ENCODE results near the gene TBC1D1. TPM values are rescaled to one million over a fixed set of nuclear protein-coding genes. Genes with fewer than 3 reads are reported as not detected.

TBC1D1 gene
- total RNA-seq, 1 donor from 2014 or later: 54.5 TPM

- peak; percentile 95 for DNase-seq (ENCODE audit: low read depth)
- TF ChIP-seq CTCF (IDR thresholded peaks at IDR 0.05; ENCODE audit: insufficient read depth, low read depth, low read length): no peak
- no peak for TF ChIP-seq EZH2 (IDR thresholded peaks at IDR 0.05; ENCODE audit: insufficient read depth, low read length)
- H4K20me1 ChIP-seq (ENCODE audit: insufficient read depth, low read length): no peaks in the 10 kb centered on the region
- H3K4me3 ChIP-seq (ENCODE audit: insufficient read depth, low read depth, low read length): no peak overlapping the region
- H3K27ac Mint-ChIP-seq (ENCODE audit: unreplicated experiment): no peak overlapping the region
- H3K9ac ChIP-seq (ENCODE audit: low read length): peak overlapping the region; percentile 48
- no peak overlapping the region for H2AFZ ChIP-seq (ENCODE audit: low read depth, low read length)
- no peaks in the 10 kb centered on the region for H3K27me3 Mint-ChIP-seq (ENCODE audit: low read depth, unreplicated experiment)
- H3K9me3 Mint-ChIP-seq (ENCODE audit: unreplicated experiment): no peaks in the 10 kb centered on the region
- no peaks in the 10 kb centered on the region for H3K9me3 ChIP-seq (ENCODE audit: insufficient read depth, low read depth, low read length)
- peaks cover 14% of the 10 kb centered on the region for H3K4me1 Mint-ChIP-seq (ENCODE audit: low read depth, unreplicated experiment)
- H3K4me2 ChIP-seq (ENCODE audit: low read length): peak overlapping the region; percentile 51
- no peak for FAIRE-seq
- no peaks in the 10 kb centered on the region for H3K36me3 Mint-ChIP-seq (ENCODE audit: low read depth, unreplicated experiment)
- H3K4me1 ChIP-seq (ENCODE audit: insufficient read depth, low read length): peaks cover 42% of the 10 kb centered on the region
- no peaks in the 10 kb centered on the region for H3K79me2 ChIP-seq (ENCODE audit: insufficient read depth, low read length)
- H3K4me3 Mint-ChIP-seq (ENCODE audit: unreplicated experiment): no peak overlapping the region
- no peaks in the 10 kb centered on the region for H3K36me3 ChIP-seq (ENCODE audit: insufficient read depth, low read length)
- H3K27me3 ChIP-seq (ENCODE audit: insufficient read depth, low read length): no peaks in the 10 kb centered on the region
- peak overlapping the region; percentile 70 for H3K27ac ChIP-seq (ENCODE audit: low read depth, low read length)
Measured at GRCh38 chr4:38149997-38150671, 259.2 kb downstream of the TBC1D1 start.

DNA sequence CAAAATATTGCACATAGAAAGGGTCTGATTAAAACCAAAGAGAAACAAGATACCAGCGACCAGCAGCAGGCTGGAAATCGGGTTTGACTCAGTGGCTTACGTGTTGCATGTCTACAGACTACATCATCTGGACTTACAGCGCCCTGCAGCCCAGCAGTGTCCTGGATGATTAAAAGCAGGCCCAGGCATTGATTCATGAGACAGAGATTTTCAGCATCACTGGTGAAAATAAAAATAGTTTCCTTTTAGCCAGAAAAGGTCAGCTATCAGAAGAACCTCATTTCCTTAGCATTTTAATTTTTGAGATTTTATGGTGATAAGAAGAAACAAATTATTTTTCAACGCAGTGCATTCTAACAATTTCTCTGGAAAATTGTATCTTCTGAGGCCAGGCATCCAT is 259.9 kb downstream of the TBC1D1 start:
- peak overlapping the region; percentile 51 for H3K4me2 ChIP-seq (ENCODE audit: low read length)
- H3K4me1 ChIP-seq (ENCODE audit: insufficient read depth, low read length): peaks cover 37% of the 10 kb centered on the region
- no peak for FAIRE-seq
- H3K4me3 Mint-ChIP-seq (ENCODE audit: unreplicated experiment): no peak overlapping the region
- H3K36me3 Mint-ChIP-seq (ENCODE audit: low read depth, unreplicated experiment): no peaks in the 10 kb centered on the region
- no peaks in the 10 kb centered on the region for H3K79me2 ChIP-seq (ENCODE audit: insufficient read depth, low read length)
- no peaks in the 10 kb centered on the region for H3K27me3 ChIP-seq (ENCODE audit: insufficient read depth, low read length)
- H3K9ac ChIP-seq (ENCODE audit: low read length): peak overlapping the region; percentile 15
- peak overlapping the region; percentile 70 for H3K27ac ChIP-seq (ENCODE audit: low read depth, low read length)
- no peaks in the 10 kb centered on the region for H3K9me3 ChIP-seq (ENCODE audit: insufficient read depth, low read depth, low read length)
- H4K20me1 ChIP-seq (ENCODE audit: insufficient read depth, low read length): no peaks in the 10 kb centered on the region
- no peaks in the 10 kb centered on the region for H3K27me3 Mint-ChIP-seq (ENCODE audit: low read depth, unreplicated experiment)
- H3K4me3 ChIP-seq (ENCODE audit: insufficient read depth, low read depth, low read length): no peak overlapping the region
- no peaks in the 10 kb centered on the region for H3K9me3 Mint-ChIP-seq (ENCODE audit: unreplicated experiment)
- H3K36me3 ChIP-seq (ENCODE audit: insufficient read depth, low read length): no peaks in the 10 kb centered on the region
- no peak overlapping the region for H2AFZ ChIP-seq (ENCODE audit: low read depth, low read length)
- H3K27ac Mint-ChIP-seq (ENCODE audit: unreplicated experiment): no peak overlapping the region
- DNase-seq (ENCODE audit: low read depth): peak; percentile 89
- TF ChIP-seq EZH2 (IDR thresholded peaks at IDR 0.05; ENCODE audit: insufficient read depth, low read length) (no peak), CTCF (IDR thresholded peaks at IDR 0.05; ENCODE audit: insufficient read depth, low read depth, low read length) (no peak)
- peaks cover 15% of the 10 kb centered on the region for H3K4me1 Mint-ChIP-seq (ENCODE audit: low read depth, unreplicated experiment)

GRCh38 chr4:38151873-38152272 is 261.0 kb downstream of the TBC1D1 start:
- Histone ChIP-seq H4K20me1 (ENCODE audit: insufficient read depth, low read length) (no peaks in the 10 kb centered on the region), H2AFZ (ENCODE audit: low read depth, low read length) (no peak overlapping the region), H3K4me2 (ENCODE audit: low read length) (no peak overlapping the region), H3K4me3 (ENCODE audit: insufficient read depth, low read depth, low read length) (no peak overlapping the region), H3K36me3 (ENCODE audit: insufficient read depth, low read length) (no peaks in the 10 kb centered on the region), H3K9me3 (ENCODE audit: insufficient read depth, low read depth, low read length) (no peaks in the 10 kb centered on the region), H3K9ac (ENCODE audit: low read length) (no peak overlapping the region), H3K27me3 (ENCODE audit: insufficient read depth, low read length) (no peaks in the 10 kb centered on the region), H3K27ac (ENCODE audit: low read depth, low read length) (no peak overlapping the region), H3K79me2 (ENCODE audit: insufficient read depth, low read length) (no peaks in the 10 kb centered on the region), H3K4me1 (ENCODE audit: insufficient read depth, low read length) (peaks cover 31% of the 10 kb centered on the region)
- H3K27me3 Mint-ChIP-seq (ENCODE audit: low read depth, unreplicated experiment): no peaks in the 10 kb centered on the region
- no peak overlapping the region for H3K27ac Mint-ChIP-seq (ENCODE audit: unreplicated experiment)
- no peaks in the 10 kb centered on the region for H3K9me3 Mint-ChIP-seq (ENCODE audit: unreplicated experiment)
- DNase-seq (ENCODE audit: low read depth) (peak; percentile 60), FAIRE-seq (peak; percentile 47)
- no peak overlapping the region for H3K4me3 Mint-ChIP-seq (ENCODE audit: unreplicated experiment)
- TF ChIP-seq EZH2 (IDR thresholded peaks at IDR 0.05; ENCODE audit: insufficient read depth, low read length) (no peak), CTCF (IDR thresholded peaks at IDR 0.05; ENCODE audit: insufficient read depth, low read depth, low read length) (no peak)
- H3K36me3 Mint-ChIP-seq (ENCODE audit: low read depth, unreplicated experiment): no peaks in the 10 kb centered on the region
- H3K4me1 Mint-ChIP-seq (ENCODE audit: low read depth, unreplicated experiment): peaks cover 16% of the 10 kb centered on the region

All from astrocyte (in vitro differentiated cells and primary cell).